ENCODE measurements around the gene CITED2.
A peak's percentile ranks its signal among the peaks of the same experiment; 100 is the strongest.

CITED2 gene

GRCh38 chr6:139409026-139409425 lies 34.6 kb upstream of the CITED2 start:
- TF ChIP-seq, protein P1, sequence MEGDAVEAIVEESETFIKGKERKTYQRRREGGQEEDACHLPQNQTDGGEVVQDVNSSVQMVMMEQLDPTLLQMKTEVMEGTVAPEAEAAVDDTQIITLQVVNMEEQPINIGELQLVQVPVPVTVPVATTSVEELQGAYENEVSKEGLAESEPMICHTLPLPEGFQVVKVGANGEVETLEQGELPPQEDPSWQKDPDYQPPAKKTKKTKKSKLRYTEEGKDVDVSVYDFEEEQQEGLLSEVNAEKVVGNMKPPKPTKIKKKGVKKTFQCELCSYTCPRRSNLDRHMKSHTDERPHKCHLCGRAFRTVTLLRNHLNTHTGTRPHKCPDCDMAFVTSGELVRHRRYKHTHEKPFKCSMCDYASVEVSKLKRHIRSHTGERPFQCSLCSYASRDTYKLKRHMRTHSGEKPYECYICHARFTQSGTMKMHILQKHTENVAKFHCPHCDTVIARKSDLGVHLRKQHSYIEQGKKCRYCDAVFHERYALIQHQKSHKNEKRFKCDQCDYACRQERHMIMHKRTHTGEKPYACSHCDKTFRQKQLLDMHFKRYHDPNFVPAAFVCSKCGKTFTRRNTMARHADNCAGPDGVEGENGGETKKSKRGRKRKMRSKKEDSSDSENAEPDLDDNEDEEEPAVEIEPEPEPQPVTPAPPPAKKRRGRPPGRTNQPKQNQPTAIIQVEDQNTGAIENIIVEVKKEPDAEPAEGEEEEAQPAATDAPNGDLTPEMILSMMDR (conservative IDR thresholded peaks at IDR 0.05) = no peak
- H3K27ac ChIP-seq = no peak overlapping the region

DNA sequence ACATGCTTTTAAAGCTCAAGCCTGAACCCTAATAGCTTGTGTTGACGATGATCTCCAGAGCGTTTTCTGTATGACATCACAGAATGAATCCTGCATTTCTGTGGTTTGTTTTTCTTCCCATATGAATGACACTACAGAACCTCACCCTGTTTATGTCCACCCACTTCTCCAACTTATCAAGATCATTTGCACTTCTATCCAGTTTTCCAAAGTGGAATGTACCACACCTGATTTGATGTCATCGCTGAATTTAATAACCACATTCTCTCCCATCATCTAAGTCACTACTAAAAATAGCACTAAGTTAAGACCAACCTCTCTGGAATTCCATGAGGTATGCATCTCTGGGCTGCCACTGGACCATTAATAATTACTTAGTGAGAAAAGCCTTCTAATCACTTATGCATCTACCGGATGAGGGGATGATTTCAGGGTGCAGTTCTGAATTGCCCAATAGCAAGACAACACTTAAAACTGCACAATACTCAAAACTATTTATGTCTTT lies 33.3 kb upstream of the CITED2 start:
- TF ChIP-seq, protein P1 (conservative IDR thresholded peaks at IDR 0.05) = no peak
- no peak overlapping the region for H3K27ac ChIP-seq

DNA sequence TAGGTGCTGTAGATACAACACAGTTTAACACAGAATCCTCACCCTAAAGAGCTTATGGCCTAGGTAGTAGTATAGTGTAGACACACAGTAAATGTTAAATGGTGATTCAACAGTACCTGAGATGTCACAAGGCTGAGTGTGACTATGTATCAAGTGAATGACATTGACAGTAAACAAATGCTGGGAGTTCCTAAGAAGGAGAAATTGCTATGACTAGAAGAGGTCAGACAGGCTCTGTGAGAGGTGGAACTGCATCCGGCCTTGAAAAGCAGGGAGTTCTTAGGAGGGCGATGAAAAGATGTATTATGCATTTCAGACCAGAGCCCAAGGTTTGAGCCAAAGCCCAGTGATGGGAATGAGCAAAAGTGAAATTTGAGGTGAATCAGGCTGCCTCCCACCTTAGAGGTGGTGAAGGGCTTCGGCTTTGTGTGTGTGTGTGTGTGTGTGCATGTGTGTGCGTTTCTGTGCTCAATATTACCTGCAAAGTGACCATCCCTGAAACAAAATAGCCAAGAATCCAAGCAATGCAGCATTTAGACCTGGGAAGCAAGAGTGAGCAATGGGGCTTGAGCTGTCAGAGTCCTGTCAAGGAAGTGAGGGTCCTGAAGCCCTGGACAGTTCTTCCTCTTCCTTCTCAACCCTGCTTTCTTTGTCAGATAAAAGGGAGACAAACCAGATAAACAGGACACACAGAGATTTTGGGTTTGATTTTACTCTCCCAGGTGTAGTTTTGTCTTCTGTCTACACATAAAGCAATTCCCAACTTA lies 32.3 kb upstream of the CITED2 start:
- TF ChIP-seq, protein P1 (conservative IDR thresholded peaks at IDR 0.05) = no peak
- H3K27ac ChIP-seq = peak overlapping the region; percentile 49

DNA sequence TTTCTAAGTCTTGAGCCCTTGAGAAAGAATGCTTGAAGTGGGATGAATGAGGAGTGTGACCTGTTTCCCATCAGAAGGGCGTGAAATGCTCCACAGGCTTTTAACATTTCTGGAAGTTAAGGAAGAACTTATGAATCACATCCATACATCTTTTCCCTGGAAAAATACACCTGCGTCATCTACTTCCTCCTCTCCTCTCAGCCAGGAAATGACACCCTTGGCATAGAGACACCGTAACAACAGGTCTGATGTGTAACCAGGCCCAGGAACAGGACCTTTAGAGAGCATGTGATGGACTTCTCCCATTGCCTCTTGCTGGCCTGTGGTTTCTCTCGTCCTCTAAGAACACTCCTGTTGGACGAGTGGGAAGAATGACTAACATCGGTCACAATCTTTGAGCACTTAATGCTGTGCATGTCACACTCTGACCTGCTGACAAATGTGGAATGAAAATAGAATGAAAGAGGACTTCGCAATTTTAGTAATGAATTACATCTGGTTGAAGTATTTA lies 28.5 kb upstream of the CITED2 start:
- peak overlapping the region; percentile 19; the same call in 1 of the 2 replicates for H3K27ac ChIP-seq
- TF ChIP-seq, protein P1 (conservative IDR thresholded peaks at IDR 0.05) = no peak

DNA sequence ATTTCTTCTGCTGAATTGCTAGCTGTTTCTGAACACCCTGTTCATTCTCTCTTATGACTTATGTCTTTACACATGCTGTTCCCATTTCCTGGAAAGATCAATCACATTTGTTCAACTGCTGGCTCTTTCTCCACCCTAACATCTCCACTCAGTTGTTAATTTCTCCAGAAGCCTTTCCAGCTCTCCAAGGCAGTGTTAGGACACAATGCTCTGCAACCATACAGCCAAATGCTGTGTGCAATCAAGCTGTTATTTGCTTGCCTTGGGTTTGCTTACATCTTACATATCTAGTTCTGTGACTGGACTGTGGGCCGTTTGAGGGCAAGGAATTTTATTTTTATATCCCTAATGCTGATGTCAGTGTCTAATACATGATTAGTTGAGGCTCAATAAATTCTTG lies 24.2 kb upstream of the CITED2 start:
- H3K27ac ChIP-seq = no peak overlapping the region
- TF ChIP-seq, protein P1 (conservative IDR thresholded peaks at IDR 0.05) = no peak

DNA sequence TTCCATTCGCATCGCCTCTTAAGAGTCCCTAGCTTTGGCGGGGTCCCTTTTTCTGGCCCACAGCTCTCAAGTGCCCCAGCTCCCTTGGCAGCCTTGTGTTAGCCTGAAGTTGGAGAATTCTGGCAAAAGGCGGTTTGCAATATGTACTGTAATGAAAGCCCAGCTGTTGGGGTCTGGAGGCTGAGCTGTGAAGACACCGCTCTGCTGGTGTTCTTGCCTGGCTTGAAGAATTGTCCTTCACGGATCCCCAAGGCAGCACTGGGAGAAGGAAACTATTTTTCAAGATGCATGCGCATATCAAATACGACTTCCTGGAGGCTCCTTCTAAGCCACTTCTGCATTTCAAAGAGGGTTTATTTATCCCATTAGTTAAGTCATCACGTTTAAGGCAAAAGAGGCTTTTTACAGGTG lies 21.4 kb upstream of the CITED2 start:
- TF ChIP-seq, protein P1 (conservative IDR thresholded peaks at IDR 0.05) = no peak
- H3K27ac ChIP-seq = no peak overlapping the region

DNA sequence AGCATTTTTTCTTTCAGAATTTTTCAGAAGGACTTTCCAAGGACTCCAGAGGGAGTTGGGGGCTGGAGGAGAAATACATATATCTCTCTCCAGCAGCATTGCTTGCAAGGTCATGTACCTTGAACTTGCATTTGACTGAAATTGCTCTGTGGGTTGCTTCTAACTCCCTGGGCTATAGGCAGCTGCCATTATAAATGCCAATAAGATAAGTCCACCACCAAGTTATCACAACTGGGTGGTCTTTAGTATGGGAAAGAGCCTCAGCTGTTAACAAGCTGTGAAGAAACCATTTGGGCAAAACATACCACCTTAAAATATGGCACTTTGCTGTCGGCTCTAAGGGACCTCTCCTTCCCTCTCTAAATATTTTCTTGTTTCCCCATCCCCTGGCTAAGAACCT lies 20.9 kb upstream of the CITED2 start:
- TF ChIP-seq, protein P1 (conservative IDR thresholded peaks at IDR 0.05) = no peak
- no peak overlapping the region for H3K27ac ChIP-seq

Measured in VCaP (cell line).